ENCODE results near the gene GPR119. TPM values are rescaled to one million over a fixed set of nuclear protein-coding genes. Genes with fewer than 3 reads are reported as not detected.

The GPR119 gene
- total and polyA plus RNA-seq, 2 of the 8 experiments (the other 6 are each of a cell fraction or from before 2014, with no cell fraction given) = 0.11 TPM; not detected in 1

DNA sequence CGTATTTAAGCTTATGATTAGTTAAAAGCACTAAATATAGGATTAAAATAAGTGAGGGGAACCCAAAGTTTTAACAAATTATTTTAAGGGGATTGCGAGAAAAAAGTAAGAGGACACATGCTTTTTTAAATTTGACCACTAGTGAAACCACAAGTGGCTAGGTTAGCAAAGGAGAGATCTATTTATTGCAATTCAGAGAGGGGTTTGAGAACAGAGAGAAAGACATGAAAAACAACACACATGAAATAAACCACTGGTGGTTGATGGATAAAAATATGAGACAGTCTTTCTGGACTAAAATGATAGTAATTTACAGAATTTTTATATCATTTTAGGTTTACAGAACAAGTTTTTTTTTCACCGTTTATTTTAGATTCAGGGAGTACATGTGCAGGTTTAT lies 33.9 kb downstream of the GPR119 start:
- Histone ChIP-seq H3K4ac (replicated peaks; ENCODE audit: insufficient read length, low read depth, low read length) (no peak overlapping the region), H3K23me2 (ENCODE audit: low read depth, low read length) (no peaks in the 10 kb centered on the region), H3K79me1 (ENCODE audit: low read depth, low read length) (no peaks in the 10 kb centered on the region), H4K8ac (ENCODE audit: extremely low read depth, insufficient read depth, low read length) (no peak overlapping the region), H3K27me3 (replicated peaks in 1 of 4; ENCODE audit: control insufficient read depth in 3 of 4, extremely low read depth in 1 of 4, insufficient read depth in 3 of 4, low read length in 3 of 4) (no peaks in the 10 kb centered on the region), H3K9ac (replicated peaks in 1 of 4; ENCODE audit: extremely low read depth in 1 of 4, low read depth in 3 of 4, low read length in 3 of 4) (no peak overlapping the region), H4K5ac (ENCODE audit: insufficient read length, low read depth, low read length) (no peak overlapping the region), H3K18ac (ENCODE audit: extremely low read depth, low read length) (no peak overlapping the region), H3K36me3 (ENCODE audit: control insufficient read depth in 2 of 4, insufficient read depth in 4 of 4, low read length in 3 of 4) (peaks cover 0 to 2% (median 0%) of the 10 kb centered on the region in 4 experiments; a peak in 1 of 8 replicates), H4K20me1 (replicated peaks in 1 of 2; ENCODE audit: control insufficient read depth in 1 of 2, insufficient read depth in 2 of 2, low read length in 2 of 2) (no peaks in the 10 kb centered on the region), H2AK5ac (ENCODE audit: low read depth, low read length) (no peak overlapping the region), H2AFZ (ENCODE audit: low read length) (no peak overlapping the region), H3K56ac (replicated peaks; ENCODE audit: insufficient read length, low read depth, low read length) (no peak overlapping the region), H3K14ac (ENCODE audit: insufficient read length) (no peak overlapping the region), H2BK20ac (ENCODE audit: low read length) (no peak overlapping the region), H2BK120ac (replicated peaks; ENCODE audit: low read depth, low read length) (no peak overlapping the region), H2BK5ac (ENCODE audit: low read depth, low read length) (no peak overlapping the region), H3K4me1 (replicated peaks in 1 of 4; ENCODE audit: control insufficient read depth in 3 of 4, insufficient read depth in 4 of 4, low read length in 3 of 4) (no peaks in the 10 kb centered on the region), H3K4me3 (ENCODE audit: extremely low read depth in 1 of 4, insufficient read depth in 2 of 4, low read depth in 3 of 4, low read length in 4 of 4) (no peak overlapping the region), H2BK15ac (ENCODE audit: low read length) (no peak overlapping the region), H3K4me2 (ENCODE audit: insufficient read depth in 1 of 2, low read depth in 2 of 2, low read length in 2 of 2) (no peak overlapping the region), H3K23ac (ENCODE audit: insufficient read length) (no peak overlapping the region), H2BK12ac (ENCODE audit: low read depth, low read length) (no peak overlapping the region), H3K79me2 (ENCODE audit: control insufficient read depth in 1 of 2, insufficient read depth in 2 of 2, low read length in 2 of 2) (no peaks in the 10 kb centered on the region), H4K91ac (replicated peaks; ENCODE audit: insufficient read length, low read length) (no peak overlapping the region), H3K9me3 (ENCODE audit: insufficient read depth in 2 of 2, low read depth in 1 of 2, low read length in 1 of 2) (no peaks in the 10 kb centered on the region), H3K27ac (ENCODE audit: low read depth, low read length) (no peak overlapping the region)
- TF ChIP-seq GABPA (IDR thresholded peaks at IDR 0.05; ENCODE audit: borderline replicate concordance, insufficient read depth, low read length) = no peak
- POLR2A ChIA-PET (ENCODE audit: partially characterized antibody) = no interaction called here
- CTCF ChIA-PET (ENCODE audit: partially characterized antibody) = no interaction called here
- no peak for FAIRE-seq
- no peak for DNase-seq (ENCODE audit: low read depth in 1 of 2, low spot score in 2 of 2)
- 92% methylated on average over 3 of the region's 3 CpGs; no CpG with 5 or more reads in 1 of the 2 experiments for WGBS, 2 experiments (ENCODE audit: extremely low coverage in 1 of 2, insufficient coverage in 1 of 2, insufficient read length in 1 of 2, insufficient replicate concordance in 2 of 2, low coverage in 1 of 2, low lambda C conversion rate in 2 of 2, missing lambda C conversion rate in 1 of 2)
